Measurements from ENCODE around the gene EDC4. TPM values are rescaled to one million over a fixed set of nuclear protein-coding genes. Genes with fewer than 3 reads are reported as not detected.
A peak's percentile ranks its signal among the peaks of the same experiment; 100 is the strongest.

EDC4 gene
- total and polyA plus RNA-seq, 2 of the 13 experiments (the other 11 are each of a cell fraction or from before 2014, with no cell fraction given): 51.4 to 59.1 TPM

GRCh38 chr16:67892899-67893742, 20.3 kb downstream of the EDC4 start, which contains the start of gene PSKH1 (continued):
- TF ChIP-seq ZNF598 (CRISPR knock-in tag; IDR thresholded peaks at IDR 0.05; ENCODE audit: borderline replicate concordance) (0 out of 2 replicates have a peak, but pooled peaks have one; percentile 58), ZNF547 (CRISPR knock-in tag; IDR thresholded peaks at IDR 0.05) (no peak), ATF4 (CRISPR knock-in tag; IDR thresholded peaks at IDR 0.05) (no peak), SMAD1 (CRISPR knock-in tag; IDR thresholded peaks at IDR 0.05; ENCODE audit: borderline replicate concordance, low read depth) (peak; percentile 79; the same call in 1 of the 2 replicates), ZKSCAN5 (CRISPR knock-in tag; IDR thresholded peaks at IDR 0.05) (no peak), ARID3A (IDR thresholded peaks at IDR 0.05; ENCODE audit: low read depth, low read length) (no peak), ZNF350 (CRISPR knock-in tag; IDR thresholded peaks at IDR 0.05; ENCODE audit: borderline replicate concordance, low read depth) (no peak), HNRNPH1 (optimal IDR thresholded peaks at IDR 0.05; ENCODE audit: low read depth, low read length) (no peak), MAF1 (CRISPR knock-in tag; IDR thresholded peaks at IDR 0.05; ENCODE audit: borderline replicate concordance) (peak; percentile 23), ETV5 (CRISPR knock-in tag; IDR thresholded peaks at IDR 0.05; ENCODE audit: borderline replicate concordance) (0 out of 2 replicates have a peak, but pooled peaks have one; percentile 20), ZNF225 (CRISPR knock-in tag; IDR thresholded peaks at IDR 0.05) (0 out of 2 replicates have a peak, but pooled peaks have one; percentile 84), SP1 (IDR thresholded peaks at IDR 0.05) (no peak), SP1 (CRISPR knock-in tag; IDR thresholded peaks at IDR 0.05) (peak; percentile 96), ZNF34 (CRISPR knock-in tag; IDR thresholded peaks at IDR 0.05; ENCODE audit: borderline replicate concordance) (peak; percentile 30; the same call in 1 of the 2 replicates), CENPT (CRISPR knock-in tag; IDR thresholded peaks at IDR 0.05; ENCODE audit: low read depth) (peak; percentile 62; the same call in 1 of the 2 replicates), KLF12 (CRISPR knock-in tag; IDR thresholded peaks at IDR 0.05; ENCODE audit: borderline replicate concordance) (peak; percentile 92), ZNF253 (CRISPR knock-in tag; IDR thresholded peaks at IDR 0.05; ENCODE audit: borderline replicate concordance) (peak; percentile 80; the same call in 1 of the 2 replicates), MXD3 (CRISPR knock-in tag; IDR thresholded peaks at IDR 0.05) (peak; percentile 76; the same call in 1 of the 2 replicates), SAP130 (CRISPR knock-in tag; IDR thresholded peaks at IDR 0.05; ENCODE audit: low read depth) (peak; percentile 72), HNF1A (IDR thresholded peaks at IDR 0.05; ENCODE audit: low read depth) (no peak), HNF1A (CRISPR knock-in tag; IDR thresholded peaks at IDR 0.05; ENCODE audit: borderline replicate concordance) (peak; percentile 48), ZNF564 (CRISPR knock-in tag; IDR thresholded peaks at IDR 0.05) (peak; percentile 71; the same call in 1 of the 2 replicates)
